GM23338 (cell line): ENCODE measurements around the gene HSPH1.

Experiments
- CREB1 ChIP-seq: fragments of 250-450 bp; sonication (Bioruptor Pico); IDR thresholded peaks from 2 replicates; pipeline ENCODE4 v1.5.0; 2020; ENCODE audit warnings: low read depth, mild to moderate bottlenecking, moderate library complexity
- CTCF ChIP-seq, 2 experiments: fragments of 200-600 bp in 1 of 2; sonication (generic) in 1 of 2; conservative IDR thresholded peaks; 2 replicates each; pipeline versions ENCODE4 v1.5.1 to v1.6.1; 2016 to 2017; ENCODE audit warnings: antibody characterized with exemption in 2 of 2, low read depth in 2 of 2, mild to moderate bottlenecking in 2 of 2, moderate library complexity in 1 of 2
- EZH2 ChIP-seq: fragments of 200-600 bp; sonication (generic); IDR thresholded peaks from one replicate; pipeline ENCODE4 v1.8.0; 2017; ENCODE audit warnings: antibody characterized with exemption, mild to moderate bottlenecking, low read depth; ENCODE audit not compliant: unreplicated experiment
- EZH2phosphoT487 ChIP-seq: fragments of 200-600 bp; sonication (generic); IDR thresholded peaks from one replicate; pipeline ENCODE4 v1.8.1; 2018; ENCODE audit warnings: antibody characterized with exemption; ENCODE audit not compliant: unreplicated experiment
- JUNB ChIP-seq: IDR thresholded peaks from one replicate; pipeline ENCODE4 v1.6.1; 2016; ENCODE audit warnings: antibody characterized with exemption; ENCODE audit not compliant: unreplicated experiment
- NANOG ChIP-seq: IDR thresholded peaks from 2 replicates; pipeline ENCODE4 v1.6.1; 2016; ENCODE audit warnings: antibody characterized with exemption, borderline replicate concordance
- POLR2AphosphoS5 ChIP-seq: IDR thresholded peaks from 2 replicates; pipeline ENCODE4 v1.6.1; 2016; ENCODE audit warnings: antibody characterized with exemption, low read depth
- ZNF114 ChIP-seq: fragments of 250-450 bp; sonication (Bioruptor Pico); IDR thresholded peaks from 2 replicates; pipeline ENCODE4 v1.5.0; 2020; ENCODE audit warnings: mild to moderate bottlenecking, moderate library complexity
- ZNF331 ChIP-seq: fragments of 250-450 bp; sonication (Bioruptor Pico); IDR thresholded peaks from 2 replicates; pipeline ENCODE4 v1.5.0; 2020; ENCODE audit warnings: low read depth, mild to moderate bottlenecking, moderate library complexity
- TF ChIP-seq, protein P1 (sequence below): IDR thresholded peaks from one replicate; pipeline ENCODE4 v1.6.1; 2018; ENCODE audit warnings: antibody characterized with exemption; ENCODE audit not compliant: unreplicated experiment

DNA sequence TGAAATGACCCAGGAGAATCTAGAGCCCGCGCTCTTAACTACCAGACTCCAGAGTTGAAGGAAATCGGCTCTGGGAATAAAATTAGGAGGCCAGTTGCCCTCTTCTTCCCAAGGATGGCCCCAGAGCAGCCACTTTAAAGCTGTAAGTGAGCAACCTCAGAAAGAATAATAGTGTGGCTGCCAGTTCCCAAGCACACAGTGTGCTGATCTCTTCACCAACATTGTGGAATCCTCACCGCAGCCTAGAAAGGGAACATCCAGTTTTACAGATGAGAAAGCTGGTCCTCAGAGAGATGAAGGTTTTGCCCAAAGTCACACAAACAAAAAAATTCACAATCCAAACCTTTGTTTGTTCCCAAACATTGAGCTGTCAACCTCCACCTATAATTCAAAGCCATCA lies 39.6 kb downstream of the HSPH1 start:
- TF ChIP-seq CTCF (conservative IDR thresholded peaks at IDR 0.05; ENCODE audit: low read depth in 2 of 2) (no peak), POLR2AphosphoS5 (no peak), CREB1 (CRISPR knock-in tag) (no peak), JUNB (no peak), EZH2 (no peak), EZH2phosphoT487 (no peak), ZNF114 (CRISPR knock-in tag) (no peak), NANOG (no peak), ZNF331 (CRISPR knock-in tag) (no peak)
- TF ChIP-seq, protein P1, sequence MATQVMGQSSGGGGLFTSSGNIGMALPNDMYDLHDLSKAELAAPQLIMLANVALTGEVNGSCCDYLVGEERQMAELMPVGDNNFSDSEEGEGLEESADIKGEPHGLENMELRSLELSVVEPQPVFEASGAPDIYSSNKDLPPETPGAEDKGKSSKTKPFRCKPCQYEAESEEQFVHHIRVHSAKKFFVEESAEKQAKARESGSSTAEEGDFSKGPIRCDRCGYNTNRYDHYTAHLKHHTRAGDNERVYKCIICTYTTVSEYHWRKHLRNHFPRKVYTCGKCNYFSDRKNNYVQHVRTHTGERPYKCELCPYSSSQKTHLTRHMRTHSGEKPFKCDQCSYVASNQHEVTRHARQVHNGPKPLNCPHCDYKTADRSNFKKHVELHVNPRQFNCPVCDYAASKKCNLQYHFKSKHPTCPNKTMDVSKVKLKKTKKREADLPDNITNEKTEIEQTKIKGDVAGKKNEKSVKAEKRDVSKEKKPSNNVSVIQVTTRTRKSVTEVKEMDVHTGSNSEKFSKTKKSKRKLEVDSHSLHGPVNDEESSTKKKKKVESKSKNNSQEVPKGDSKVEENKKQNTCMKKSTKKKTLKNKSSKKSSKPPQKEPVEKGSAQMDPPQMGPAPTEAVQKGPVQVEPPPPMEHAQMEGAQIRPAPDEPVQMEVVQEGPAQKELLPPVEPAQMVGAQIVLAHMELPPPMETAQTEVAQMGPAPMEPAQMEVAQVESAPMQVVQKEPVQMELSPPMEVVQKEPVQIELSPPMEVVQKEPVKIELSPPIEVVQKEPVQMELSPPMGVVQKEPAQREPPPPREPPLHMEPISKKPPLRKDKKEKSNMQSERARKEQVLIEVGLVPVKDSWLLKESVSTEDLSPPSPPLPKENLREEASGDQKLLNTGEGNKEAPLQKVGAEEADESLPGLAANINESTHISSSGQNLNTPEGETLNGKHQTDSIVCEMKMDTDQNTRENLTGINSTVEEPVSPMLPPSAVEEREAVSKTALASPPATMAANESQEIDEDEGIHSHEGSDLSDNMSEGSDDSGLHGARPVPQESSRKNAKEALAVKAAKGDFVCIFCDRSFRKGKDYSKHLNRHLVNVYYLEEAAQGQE, result no peak
